SK-N-SH treated with all-trans-retinoic acid at 6 μM for 48 hours (cell line): ENCODE results near the gene ZBBX.

Experiments
- ATAC-seq: fragments of 200-7000 bp; cut with Tn5 transposase; 3 replicates; pipeline ENCODE4 v1.9.1; 2020; ENCODE audit warnings: mild to moderate bottlenecking, moderate library complexity
- ARNTL ChIP-seq: fragments of 450-650 bp; formaldehyde crosslinking; IDR thresholded peaks from 2 replicates; pipeline ENCODE4 v1.5.0; 2020; ENCODE audit warnings: low read depth, mild to moderate bottlenecking, moderate library complexity, borderline replicate concordance
- BACH2 ChIP-seq: fragments of 250-450 bp; sonication (Bioruptor Pico); IDR thresholded peaks from 2 replicates; pipeline ENCODE4 v1.9.0; 2021; ENCODE audit warnings: mild to moderate bottlenecking, borderline replicate concordance
- CREB5 ChIP-seq: fragments of 250-450 bp; sonication (Bioruptor Pico); IDR thresholded peaks from 2 replicates; pipeline ENCODE4 v1.5.1; 2020; ENCODE audit warnings: low read depth, mild to moderate bottlenecking, moderate library complexity
- CSDC2 ChIP-seq: fragments of 250-450 bp; sonication (Bioruptor Pico); IDR thresholded peaks from 2 replicates; pipeline ENCODE4 v1.5.0; 2020; ENCODE audit warnings: mild to moderate bottlenecking, moderate library complexity
- ESRRG ChIP-seq: fragments of 250-450 bp; sonication (Bioruptor Pico); IDR thresholded peaks from 2 replicates; pipeline ENCODE4 v1.6.1; 2021; ENCODE audit warnings: mild to moderate bottlenecking
- ISL1 ChIP-seq: fragments of 250-450 bp; sonication (Bioruptor Pico); IDR thresholded peaks from 2 replicates; pipeline ENCODE4 v2.1.2; 2022; ENCODE audit warnings: mild to moderate bottlenecking, moderate library complexity
- OSR1 ChIP-seq: fragments of 250-450 bp; sonication (Bioruptor Pico); IDR thresholded peaks from 2 replicates; pipeline ENCODE4 v1.8.0; 2022; ENCODE audit warnings: moderate library complexity, mild to moderate bottlenecking, inconsistent platforms
- PATZ1 ChIP-seq: fragments of 250-450 bp; sonication (Bioruptor Pico); IDR thresholded peaks from 2 replicates; pipeline ENCODE4 v1.8.0; 2020; ENCODE audit warnings: mild to moderate bottlenecking, moderate library complexity, borderline replicate concordance
- PPARA ChIP-seq: fragments of 250-450 bp; sonication (Bioruptor Pico); IDR thresholded peaks from 2 replicates; pipeline ENCODE4 v1.5.0; 2020; ENCODE audit warnings: mild to moderate bottlenecking, borderline replicate concordance
- SNAI2 ChIP-seq: fragments of 250-450 bp; sonication (Bioruptor Pico); IDR thresholded peaks from 2 replicates; pipeline ENCODE4 v1.5.0; 2020; ENCODE audit warnings: mild to moderate bottlenecking, moderate library complexity
- TCF4 ChIP-seq: fragments of 250-450 bp; sonication (Bioruptor Pico); IDR thresholded peaks from 2 replicates; pipeline ENCODE4 v1.8.0; 2021; ENCODE audit warnings: mild to moderate bottlenecking, moderate library complexity, borderline replicate concordance
- TOX ChIP-seq: fragments of 250-450 bp; sonication (Bioruptor Pico); IDR thresholded peaks from 2 replicates; pipeline ENCODE4 v1.8.0; 2021; ENCODE audit warnings: mild to moderate bottlenecking, moderate library complexity, borderline replicate concordance
- TSHZ2 ChIP-seq: fragments of 250-450 bp; sonication (Bioruptor Pico); IDR thresholded peaks from 2 replicates; pipeline ENCODE4 v1.5.0; 2020; ENCODE audit warnings: mild to moderate bottlenecking, moderate library complexity
- ZC3H10 ChIP-seq: fragments of 250-450 bp; sonication (Bioruptor Pico); IDR thresholded peaks from 2 replicates; pipeline ENCODE4 v1.5.1; 2021; ENCODE audit warnings: mild to moderate bottlenecking, moderate library complexity
- ZFP3 ChIP-seq: fragments of 250-450 bp; sonication (Bioruptor Pico); IDR thresholded peaks from 2 replicates; pipeline ENCODE4 v1.5.0; 2020; ENCODE audit warnings: mild to moderate bottlenecking, moderate library complexity
- ZFP30 ChIP-seq: fragments of 450-650 bp; formaldehyde crosslinking; IDR thresholded peaks from 2 replicates; pipeline ENCODE4 v1.5.0; 2022; ENCODE audit warnings: mild to moderate bottlenecking, moderate library complexity
- ZNF70 ChIP-seq: fragments of 450-650 bp; formaldehyde crosslinking; IDR thresholded peaks from 2 replicates; pipeline ENCODE4 v1.5.0; 2020; ENCODE audit warnings: mild to moderate bottlenecking, moderate library complexity
- ZNF8 ChIP-seq: fragments of 450-650 bp; formaldehyde crosslinking; IDR thresholded peaks from 2 replicates; pipeline ENCODE4 v1.5.0; 2020; ENCODE audit warnings: mild to moderate bottlenecking, moderate library complexity

ZBBX gene

GRCh38 chr3:167306319-167306718 is 73.8 kb downstream of the ZBBX start:
- TF ChIP-seq PPARA (CRISPR knock-in tag) (no peak), ZFP3 (CRISPR knock-in tag) (no peak), ZNF70 (CRISPR knock-in tag) (no peak), OSR1 (CRISPR knock-in tag) (no peak), TCF4 (no peak), CSDC2 (CRISPR knock-in tag) (no peak), CREB5 (no peak), PATZ1 (CRISPR knock-in tag) (no peak), ZC3H10 (no peak), SNAI2 (CRISPR knock-in tag) (no peak), TSHZ2 (CRISPR knock-in tag) (no peak), ZFP30 (no peak), BACH2 (CRISPR knock-in tag) (no peak), ESRRG (no peak)
- ATAC-seq: no peak

GRCh38 chr3:167305340-167305890 is 74.7 kb downstream of the ZBBX start:
- TF ChIP-seq ISL1 (peak; percentile 80), ZC3H10 (peak; percentile 60; the same call in 1 of the 2 replicates), CSDC2 (CRISPR knock-in tag) (no peak), ARNTL (CRISPR knock-in tag) (no peak)
- ATAC-seq: peak; percentile 69

GRCh38 chr3:167304077-167304476 is 76.0 kb downstream of the ZBBX start:
- TF ChIP-seq ZFP3 (CRISPR knock-in tag): no peak
- TF ChIP-seq BACH2 (CRISPR knock-in tag): no peak
- no peak for TF ChIP-seq TSHZ2 (CRISPR knock-in tag)
- TF ChIP-seq TOX: no peak
- no peak for TF ChIP-seq CSDC2 (CRISPR knock-in tag)
- no peak for TF ChIP-seq CREB5
- TF ChIP-seq ZFP30: no peak
- TF ChIP-seq ZNF8 (CRISPR knock-in tag): no peak
- peak; percentile 36; the same call in 2 of the 3 replicates for ATAC-seq

- TF ChIP-seq TSHZ2 (CRISPR knock-in tag): no peak
- TF ChIP-seq ZFP30: no peak
- no peak for TF ChIP-seq ISL1
- TF ChIP-seq ZFP3 (CRISPR knock-in tag): no peak
- TF ChIP-seq CREB5: no peak
- no peak for TF ChIP-seq PATZ1 (CRISPR knock-in tag)
- no peak for TF ChIP-seq OSR1 (CRISPR knock-in tag)
- no peak for TF ChIP-seq SNAI2 (CRISPR knock-in tag)
- TF ChIP-seq ESRRG: no peak
- no peak for ATAC-seq
Observed at GRCh38 chr3:167302678-167303077, 77.4 kb downstream of the ZBBX start.
